Liver (tissue), 3 donors: ENCODE data around the gene ABCA1.

Experiments used
- RAD21 ChIP-seq, 2 donors: IDR thresholded peaks; 2 replicates each; pipeline ENCODE4 v1.6.1; 2016; ENCODE audit warnings: antibody characterized with exemption in 2 of 2, mild to moderate bottlenecking in 2 of 2
- TAF1 ChIP-seq: conservative IDR thresholded peaks from 2 replicates; pipeline ENCODE4 v1.6.1; 2016; ENCODE audit warnings: antibody characterized with exemption, mild to moderate bottlenecking
- TF ChIP-seq, protein P1 (sequence below): fragments of 150-350 bp; IDR thresholded peaks from 2 replicates; pipeline ENCODE4 v1.5.1; 2017; ENCODE audit warnings: improper control_type of control experiment, low read depth, low read length; ENCODE audit not compliant: missing input control
- TF ChIP-seq, protein P2 (sequence below): IDR thresholded peaks from 2 replicates; pipeline ENCODE4 v1.6.1; 2016; ENCODE audit warnings: antibody characterized with exemption
- donor health status: healthy.
- donor health status: healthy.

DNA sequence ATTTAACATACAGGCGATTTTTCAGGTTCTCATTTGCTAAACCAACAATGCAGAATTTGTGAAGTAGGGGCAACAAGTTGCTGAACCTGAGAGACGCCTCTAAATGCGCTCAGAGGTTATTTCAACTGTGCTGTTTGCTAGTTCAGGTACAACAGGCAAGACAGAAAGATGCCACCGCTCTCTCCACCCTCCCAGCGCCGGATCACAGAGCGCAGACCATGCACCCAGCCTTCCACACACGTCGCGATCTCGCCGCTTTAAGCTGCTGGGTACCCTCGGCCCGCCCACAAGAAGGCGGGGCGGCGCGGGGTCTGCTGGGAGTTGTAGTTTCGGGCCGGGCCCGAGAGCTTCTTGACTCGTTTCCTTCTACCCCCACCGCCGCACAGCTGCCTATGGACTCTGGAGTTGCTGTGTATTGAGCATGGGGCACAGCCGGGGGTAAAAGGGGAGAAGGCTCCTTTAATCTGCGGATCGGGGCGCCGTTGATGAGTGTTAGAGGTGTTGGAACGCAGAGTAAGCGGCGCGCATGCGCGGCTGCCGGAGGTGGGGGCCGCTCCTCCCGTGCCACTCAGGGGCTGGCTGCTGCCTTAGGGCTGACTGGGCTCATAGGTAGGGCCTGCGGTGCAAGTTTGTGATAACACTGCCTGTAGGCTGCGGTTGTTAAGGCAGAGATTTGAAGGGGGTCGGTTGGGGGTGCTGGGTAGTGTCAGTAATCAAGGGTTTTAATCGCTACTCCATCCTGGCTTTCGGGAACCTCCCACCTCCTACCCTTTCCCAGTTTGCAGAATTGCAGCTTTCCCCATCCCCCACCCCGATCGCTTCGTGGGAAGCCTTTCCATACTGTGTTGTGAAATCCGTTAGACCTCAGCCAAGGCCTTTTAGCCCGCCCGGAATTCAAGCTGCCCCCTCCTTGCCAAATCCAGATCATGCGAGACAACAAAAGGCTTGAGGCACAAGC, 40.3 kb upstream of the ABCA1 start:
- TF ChIP-seq, protein P1, sequence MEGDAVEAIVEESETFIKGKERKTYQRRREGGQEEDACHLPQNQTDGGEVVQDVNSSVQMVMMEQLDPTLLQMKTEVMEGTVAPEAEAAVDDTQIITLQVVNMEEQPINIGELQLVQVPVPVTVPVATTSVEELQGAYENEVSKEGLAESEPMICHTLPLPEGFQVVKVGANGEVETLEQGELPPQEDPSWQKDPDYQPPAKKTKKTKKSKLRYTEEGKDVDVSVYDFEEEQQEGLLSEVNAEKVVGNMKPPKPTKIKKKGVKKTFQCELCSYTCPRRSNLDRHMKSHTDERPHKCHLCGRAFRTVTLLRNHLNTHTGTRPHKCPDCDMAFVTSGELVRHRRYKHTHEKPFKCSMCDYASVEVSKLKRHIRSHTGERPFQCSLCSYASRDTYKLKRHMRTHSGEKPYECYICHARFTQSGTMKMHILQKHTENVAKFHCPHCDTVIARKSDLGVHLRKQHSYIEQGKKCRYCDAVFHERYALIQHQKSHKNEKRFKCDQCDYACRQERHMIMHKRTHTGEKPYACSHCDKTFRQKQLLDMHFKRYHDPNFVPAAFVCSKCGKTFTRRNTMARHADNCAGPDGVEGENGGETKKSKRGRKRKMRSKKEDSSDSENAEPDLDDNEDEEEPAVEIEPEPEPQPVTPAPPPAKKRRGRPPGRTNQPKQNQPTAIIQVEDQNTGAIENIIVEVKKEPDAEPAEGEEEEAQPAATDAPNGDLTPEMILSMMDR: no peak
- TF ChIP-seq, protein P2, sequence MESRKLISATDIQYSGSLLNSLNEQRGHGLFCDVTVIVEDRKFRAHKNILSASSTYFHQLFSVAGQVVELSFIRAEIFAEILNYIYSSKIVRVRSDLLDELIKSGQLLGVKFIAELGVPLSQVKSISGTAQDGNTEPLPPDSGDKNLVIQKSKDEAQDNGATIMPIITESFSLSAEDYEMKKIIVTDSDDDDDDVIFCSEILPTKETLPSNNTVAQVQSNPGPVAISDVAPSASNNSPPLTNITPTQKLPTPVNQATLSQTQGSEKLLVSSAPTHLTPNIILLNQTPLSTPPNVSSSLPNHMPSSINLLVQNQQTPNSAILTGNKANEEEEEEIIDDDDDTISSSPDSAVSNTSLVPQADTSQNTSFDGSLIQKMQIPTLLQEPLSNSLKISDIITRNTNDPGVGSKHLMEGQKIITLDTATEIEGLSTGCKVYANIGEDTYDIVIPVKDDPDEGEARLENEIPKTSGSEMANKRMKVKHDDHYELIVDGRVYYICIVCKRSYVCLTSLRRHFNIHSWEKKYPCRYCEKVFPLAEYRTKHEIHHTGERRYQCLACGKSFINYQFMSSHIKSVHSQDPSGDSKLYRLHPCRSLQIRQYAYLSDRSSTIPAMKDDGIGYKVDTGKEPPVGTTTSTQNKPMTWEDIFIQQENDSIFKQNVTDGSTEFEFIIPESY: no peak
- no peak for TF ChIP-seq TAF1
- TF ChIP-seq RAD21 (IDR thresholded peaks at IDR 0.05): peak; percentile 59 to 73
